Tracheal epithelial cell (primary cell): Measurements from ENCODE around the gene RPS19BP1. TPM values are rescaled to one million over a fixed set of nuclear protein-coding genes. Genes with fewer than 3 reads are reported as not detected.

Experiments used
- total RNA-seq: library from RNA; depleted of rRNA; stranded (reverse); fragments of >200 nt; gene quantifications from 2 replicates; pipeline ENCODE4 v1.2.1, GENCODE V29; 2014

The RPS19BP1 gene
- total RNA-seq, result 63.9 and 73.7 TPM in 2 replicates

GRCh38 chr22:39532215-39533073 is at the start of gene RPS19BP1:
Gene RPS19BP1 (minus strand): TSS chr22:39532748. CDS start chr22:39532738, 10 bp downstream.

GRCh38 chr22:39570665-39571064 is 38.1 kb upstream of the RPS19BP1 start, which contains the start of gene CACNA1I:
Gene CACNA1I (plus strand): TSS chr22:39570753. CDS start chr22:39570753, 0 bp downstream.

GRCh38 chr22:39520226-39521105 is 12.1 kb downstream of the RPS19BP1 start, which contains the start of gene ATF4:
Gene ATF4 (plus strand): TSS chr22:39520562. CDS start chr22:39521446, 884 bp downstream.

GRCh38 chr22:39502109-39502788 is 30.3 kb downstream of the RPS19BP1 start, which contains the start of gene MIEF1:
Gene MIEF1 (plus strand): TSS chr22:39502290. CDS start chr22:39511295, 9,005 bp downstream.

Other genes starting within 250 kb of the RPS19BP1 start
- 3,007 and 3,258 TPM in 2 replicates for gene RPL3, start 213.1 kb downstream of the RPS19BP1 start, total RNA-seq
- 0.64 and 0.96 TPM in 2 replicates for gene SYNGR1, start 182.8 kb downstream of the RPS19BP1 start, total RNA-seq
- gene TAB1, start 133.0 kb downstream of the RPS19BP1 start, total RNA-seq, result 6.5 and 14.3 TPM in 2 replicates
- under 0.01 TPM in 2 replicates for gene MGAT3, start 75.7 kb downstream of the RPS19BP1 start, total RNA-seq
- 18.6 and 27.3 TPM in 2 replicates for gene MIEF1, start 30.5 kb downstream of the RPS19BP1 start, total RNA-seq
- gene ATF4, start 12.2 kb downstream of the RPS19BP1 start, total RNA-seq, result 402 and 522 TPM in 2 replicates
- gene CACNA1I, start 38.0 kb upstream of the RPS19BP1 start, total RNA-seq, result not detected in 2 replicates